Fibroblast of skin of scalp (primary cell): ENCODE results near the gene SMARCD2. TPM values are rescaled to one million over a fixed set of nuclear protein-coding genes. Genes with fewer than 3 reads are reported as not detected.
A peak's percentile ranks its signal among the peaks of the same experiment; 100 is the strongest.
"Not testable (repeated sequence)": the region's sequence is repeated elsewhere in the genome, so short reads cannot be mapped to it uniquely, and the experiment has no call there.

Experiments
- DNase-seq: peaks from one replicate; pipeline ENCODE4 v3.0.0-alpha.2; 2013
- polyA plus RNA-seq, 2 experiments: library from polyadenylated mRNA; unstranded; fragments of 120-200 nt; gene quantifications; one replicate each; pipeline ENCODE4 v1.2.1, GENCODE V29; 2013; ENCODE audit not compliant: insufficient read length in 2 of 2

SMARCD2 gene
- polyA plus RNA-seq (2013, experiment 1 of 2; ENCODE audit: insufficient read length) = 43.4 TPM
- polyA plus RNA-seq (2013, experiment 2 of 2; ENCODE audit: insufficient read length) = 42.3 TPM

DNA sequence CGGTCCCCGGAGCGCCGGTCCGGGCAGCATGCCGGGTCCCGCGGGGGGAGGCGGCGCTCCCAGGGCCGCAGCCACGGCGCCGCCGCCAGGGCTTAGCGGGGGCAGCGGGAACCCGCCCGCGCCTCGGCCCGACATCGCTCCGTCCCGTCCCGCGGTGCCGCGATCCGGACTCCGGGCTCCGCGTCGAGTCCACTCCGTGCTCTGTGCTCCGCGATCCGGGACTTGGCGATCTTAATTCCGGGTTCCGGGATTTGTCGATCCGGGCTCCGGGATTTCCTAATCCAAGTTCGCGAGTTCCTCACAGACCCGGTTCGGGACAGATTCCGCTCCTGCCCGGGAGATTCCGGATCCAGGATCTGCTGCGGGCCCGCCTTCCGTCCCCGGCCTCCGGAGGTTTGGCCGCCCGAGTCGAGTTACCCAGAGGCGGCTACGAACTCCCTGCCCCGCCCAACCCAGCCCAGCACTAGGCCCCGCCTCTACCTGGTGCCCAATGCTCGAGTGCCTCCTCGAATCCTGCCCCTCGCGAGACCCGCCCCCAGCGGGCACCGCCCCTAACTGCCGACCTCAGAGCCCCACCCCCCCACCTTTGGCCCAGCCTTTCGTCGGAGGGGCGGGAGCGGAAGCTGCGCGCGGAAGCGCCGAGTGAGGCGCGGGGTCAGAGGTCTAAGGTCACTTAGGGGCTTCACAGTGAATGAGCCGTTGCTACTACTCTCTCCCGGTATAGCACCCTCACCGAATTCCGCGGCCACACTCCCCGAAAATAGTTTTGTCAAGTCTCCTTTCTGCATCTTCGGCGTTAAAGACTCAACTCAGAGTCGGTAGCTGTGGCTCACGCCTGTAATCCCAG lies at the start of gene SMARCD2:
Gene SMARCD2, minus strand, starts transcription at position 146 of the 847 bp plus-strand sequence. Its CDS starts 11 bp downstream, at position 135.
- DNase-seq = peak; percentile 99

DNA sequence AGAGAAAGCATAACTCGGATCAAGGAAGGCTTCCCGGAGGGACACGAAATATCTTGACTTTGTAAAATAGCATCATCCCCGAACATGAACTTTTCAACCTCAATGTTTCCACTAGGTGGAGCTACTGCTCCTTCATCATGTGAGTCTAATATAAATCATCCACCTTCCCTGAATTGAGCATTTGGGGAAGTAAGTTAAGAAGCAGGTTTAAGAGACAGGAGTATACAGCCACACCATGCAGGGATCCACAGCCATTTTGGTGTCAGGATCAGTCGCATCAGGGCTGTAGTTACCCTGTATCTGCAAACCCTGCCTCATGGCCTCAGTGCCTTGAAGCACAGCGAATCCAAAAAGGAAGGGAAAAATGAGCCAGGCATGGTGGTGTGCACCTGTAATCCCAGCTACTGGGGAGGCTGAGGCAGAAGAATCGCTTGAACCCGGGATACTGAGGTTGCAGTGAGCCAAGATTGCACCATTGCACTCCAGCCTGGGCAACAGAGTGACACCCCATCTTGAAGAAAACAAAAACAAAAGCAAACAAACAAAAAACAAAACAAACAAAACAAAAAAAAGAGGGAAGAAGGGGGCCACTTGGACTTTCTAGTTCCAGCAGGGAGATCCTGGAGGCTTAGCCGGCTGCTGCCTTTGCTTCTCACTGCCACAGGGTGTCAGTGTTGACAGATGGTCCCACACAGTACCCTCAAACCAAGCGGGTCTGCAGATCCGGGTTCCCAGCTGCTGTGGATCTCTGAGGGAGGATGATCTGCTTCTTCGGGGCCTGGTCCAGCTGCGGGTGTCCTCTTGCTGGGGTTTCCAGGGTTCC lies 46.8 kb upstream of the SMARCD2 start:
- DNase-seq = peak; percentile 29

DNA sequence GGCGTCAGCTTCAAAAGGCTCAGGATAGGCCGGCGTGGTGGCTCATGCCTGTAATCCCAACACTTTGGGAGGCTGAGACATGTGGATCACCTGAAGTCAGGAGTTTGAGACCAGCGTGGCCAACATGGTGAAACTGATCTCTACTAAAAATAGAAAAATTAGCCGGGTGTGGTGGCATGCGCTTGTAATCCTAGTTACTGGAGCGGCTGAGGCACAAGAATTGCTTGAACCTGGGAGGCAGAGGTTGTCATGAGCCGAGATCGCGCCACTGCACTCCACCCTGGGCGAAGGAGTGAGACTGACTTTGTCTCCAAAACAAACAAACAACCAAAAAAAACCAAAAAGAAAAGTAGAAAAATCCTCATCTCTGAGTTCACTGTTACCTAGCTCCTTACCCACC lies 42.6 kb upstream of the SMARCD2 start:
- not testable (repeated sequence) for DNase-seq

DNA sequence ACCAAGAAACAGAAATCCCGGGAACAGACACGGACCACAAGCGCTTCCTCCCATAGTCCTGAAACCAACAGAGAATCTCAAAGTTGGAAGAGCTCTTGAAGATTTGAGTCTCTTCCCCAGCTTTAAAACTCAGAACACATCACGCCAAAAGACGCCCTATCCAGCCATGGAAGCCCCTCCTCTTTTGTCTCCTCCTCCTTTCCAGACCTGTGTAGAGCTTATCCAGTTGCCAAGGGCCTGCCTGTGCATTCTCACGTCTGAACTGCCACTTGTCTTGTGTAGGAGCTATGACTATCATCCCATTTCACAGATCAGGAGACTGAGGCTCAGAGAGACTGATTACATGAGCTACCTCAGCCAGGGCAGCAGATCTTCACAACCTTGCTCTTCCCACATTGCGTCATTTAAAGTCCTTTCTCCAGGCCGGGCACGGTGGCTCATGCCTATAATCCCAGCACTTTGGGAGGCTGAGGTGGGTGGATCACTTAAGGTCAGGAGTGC lies 40.2 kb upstream of the SMARCD2 start:
- not testable (repeated sequence) for DNase-seq

DNA sequence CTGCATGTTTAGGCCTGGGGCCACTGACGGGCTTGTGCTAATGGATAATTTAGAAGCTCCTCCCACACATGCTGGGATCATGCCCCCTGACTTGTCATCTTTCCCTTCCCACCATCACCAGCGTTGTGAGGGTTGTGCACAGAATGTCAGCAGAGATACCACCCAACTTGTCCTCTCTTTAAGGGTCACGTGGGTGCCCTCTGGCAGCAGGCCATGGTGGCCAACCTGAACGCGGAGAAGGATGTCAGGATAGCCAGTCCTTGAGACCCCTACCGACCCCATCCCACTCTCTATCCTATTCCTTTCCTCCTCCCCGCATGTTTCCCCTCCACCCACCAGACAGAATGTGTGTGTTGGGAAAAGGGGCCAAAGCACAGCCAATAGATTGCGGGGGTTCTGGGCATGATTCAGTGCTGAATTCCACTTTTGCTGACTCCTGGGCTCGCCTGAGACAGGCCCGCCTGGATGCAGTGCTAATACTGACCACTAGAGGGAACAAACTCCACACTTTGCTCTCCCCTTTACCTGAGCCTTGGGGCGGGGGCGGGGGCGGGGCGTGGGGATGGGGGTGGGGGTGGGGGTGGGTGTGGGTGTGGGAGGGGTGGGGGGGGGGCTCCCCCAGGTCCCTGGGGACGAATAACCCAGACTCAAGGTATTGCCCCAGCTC lies 39.6 kb upstream of the SMARCD2 start, which contains the start of gene GH2:
Gene GH2, minus strand, starts transcription at position 10 of the 667 bp plus-strand sequence. CDS start 143 bp downstream, outside the sequence.
- peak; percentile 44 for DNase-seq

DNA sequence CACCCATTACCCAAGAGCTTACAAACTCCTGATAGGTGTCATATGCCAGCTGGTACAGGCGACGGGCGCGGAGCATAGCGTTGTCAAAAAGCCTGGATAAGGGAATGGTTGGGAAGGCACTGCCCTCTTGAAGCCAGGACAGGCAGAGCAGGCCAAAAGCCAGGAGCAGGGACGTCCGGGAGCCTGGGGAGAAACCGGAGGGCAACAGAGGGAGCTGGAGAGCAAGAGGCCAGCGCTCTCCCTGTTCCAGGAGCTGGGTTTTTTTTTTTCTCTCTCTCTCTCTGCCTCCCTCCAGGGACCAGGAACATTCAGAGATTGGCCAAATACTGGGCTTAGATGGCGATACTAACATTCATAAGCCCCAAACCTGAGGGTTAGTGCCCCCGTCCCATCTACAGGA lies 38.9 kb upstream of the SMARCD2 start:
- DNase-seq = not testable (repeated sequence)

DNA sequence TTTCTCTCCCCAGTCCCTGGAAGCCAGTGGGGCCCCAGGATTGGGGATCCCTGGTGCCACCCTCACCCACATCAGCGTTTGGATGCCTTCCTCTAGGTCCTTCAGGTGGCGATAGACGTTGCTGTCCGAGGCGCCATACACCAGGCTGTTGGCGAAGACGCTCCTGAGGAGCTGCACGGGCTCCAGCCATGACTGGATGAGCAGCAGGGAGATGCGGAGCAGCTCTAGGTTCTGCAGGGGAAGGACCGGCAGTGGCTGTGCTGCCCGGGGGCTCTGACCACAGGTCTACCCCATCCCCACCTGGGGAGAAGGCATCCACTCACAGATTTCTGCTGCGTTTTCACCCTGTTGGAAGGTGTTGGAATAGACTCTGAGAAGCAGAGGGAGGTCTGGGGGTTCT lies 38.2 kb upstream of the SMARCD2 start:
- no peak for DNase-seq

DNA sequence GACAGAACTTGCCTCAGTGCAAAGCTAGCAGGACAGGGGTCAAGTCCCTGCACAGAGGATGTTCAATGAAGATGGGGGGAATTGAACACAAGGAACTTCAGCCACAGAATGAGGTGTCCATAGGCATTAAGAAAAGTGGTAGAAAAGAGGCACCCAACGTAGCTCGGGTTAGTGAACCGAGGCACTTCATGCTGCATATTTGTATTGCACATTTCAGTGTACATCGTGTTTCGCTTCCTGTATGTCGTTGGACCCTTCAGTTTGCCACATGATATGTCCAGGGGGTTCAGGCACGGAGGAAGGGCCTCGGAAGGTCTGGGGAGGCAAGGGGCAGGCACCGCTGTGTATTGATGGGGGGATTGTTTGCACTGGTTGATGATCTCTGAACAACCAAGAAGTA lies 35.9 kb upstream of the SMARCD2 start:
- not testable (repeated sequence) for DNase-seq

DNA sequence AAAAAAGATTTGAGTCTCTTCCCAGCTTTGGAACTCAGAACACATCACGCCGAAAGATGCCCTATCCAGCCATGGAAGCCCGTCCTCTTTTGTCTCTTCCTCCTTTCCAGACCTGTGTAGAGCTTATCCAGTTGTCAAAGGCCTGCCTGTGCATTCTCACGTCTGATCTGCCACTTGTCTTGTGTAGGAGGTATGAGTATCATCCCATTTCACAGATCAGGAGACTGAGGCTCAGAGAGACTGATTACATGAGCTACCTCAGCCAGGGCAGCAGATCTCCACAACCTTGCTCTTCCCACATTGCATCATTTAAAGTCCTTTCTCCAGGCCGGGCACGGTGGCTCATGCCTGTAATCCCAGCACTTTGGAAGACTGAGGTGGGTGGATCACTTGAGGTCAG lies 32.2 kb upstream of the SMARCD2 start:
- DNase-seq = not testable (repeated sequence)

DNA sequence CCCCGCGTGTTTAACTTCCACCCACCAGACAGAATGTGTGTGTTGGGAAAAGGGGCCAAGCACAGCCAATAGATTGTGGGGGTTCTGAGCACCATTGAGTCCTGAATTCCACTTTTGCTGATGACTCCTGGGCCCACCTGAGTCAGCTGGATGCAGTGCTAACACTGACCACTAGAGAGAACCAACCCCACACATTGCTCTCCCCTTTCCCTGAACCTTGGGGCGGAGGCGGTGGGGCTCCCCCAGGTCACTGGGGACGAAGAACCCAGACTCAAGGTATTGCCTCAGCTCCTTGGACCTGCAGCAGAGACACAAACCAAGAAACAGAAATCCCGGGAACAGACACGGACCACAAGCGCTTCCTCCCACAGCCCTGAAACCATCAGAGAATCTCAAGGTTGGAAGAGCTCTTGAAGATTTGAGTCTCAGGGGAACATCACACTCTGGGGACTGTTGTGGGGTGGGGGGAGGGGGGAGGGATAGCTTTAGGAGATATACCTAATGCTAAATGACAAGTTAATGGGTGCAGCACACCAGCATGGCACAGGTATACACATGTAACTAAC lies 31.7 kb upstream of the SMARCD2 start:
- DNase-seq = not testable (repeated sequence)

DNA sequence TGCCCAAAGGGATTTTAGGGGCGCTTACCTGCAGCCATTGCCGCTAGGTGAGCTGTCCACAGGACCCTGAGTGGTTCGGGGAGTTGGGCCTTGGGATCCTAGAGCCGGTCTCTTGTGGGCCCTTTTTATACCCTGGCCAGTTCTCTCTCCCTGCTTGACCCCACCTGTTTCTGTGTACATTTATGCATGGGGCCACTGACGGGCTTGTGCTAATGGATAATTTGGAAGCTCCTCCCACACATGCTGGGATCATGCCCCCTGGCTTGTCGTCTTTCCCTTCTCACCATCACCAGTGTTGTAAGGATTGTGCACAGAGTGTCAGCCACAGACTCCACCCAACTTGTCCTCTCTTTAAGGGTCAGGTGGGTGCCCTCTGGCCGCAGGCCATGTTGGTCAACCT lies 31.1 kb upstream of the SMARCD2 start, which contains the start of gene CSH2:
Gene CSH2, minus strand, starts transcription at position 101 of the 400 bp plus-strand sequence. Its CDS starts 63 bp downstream, at position 38.
- DNase-seq = not testable (repeated sequence)

DNA sequence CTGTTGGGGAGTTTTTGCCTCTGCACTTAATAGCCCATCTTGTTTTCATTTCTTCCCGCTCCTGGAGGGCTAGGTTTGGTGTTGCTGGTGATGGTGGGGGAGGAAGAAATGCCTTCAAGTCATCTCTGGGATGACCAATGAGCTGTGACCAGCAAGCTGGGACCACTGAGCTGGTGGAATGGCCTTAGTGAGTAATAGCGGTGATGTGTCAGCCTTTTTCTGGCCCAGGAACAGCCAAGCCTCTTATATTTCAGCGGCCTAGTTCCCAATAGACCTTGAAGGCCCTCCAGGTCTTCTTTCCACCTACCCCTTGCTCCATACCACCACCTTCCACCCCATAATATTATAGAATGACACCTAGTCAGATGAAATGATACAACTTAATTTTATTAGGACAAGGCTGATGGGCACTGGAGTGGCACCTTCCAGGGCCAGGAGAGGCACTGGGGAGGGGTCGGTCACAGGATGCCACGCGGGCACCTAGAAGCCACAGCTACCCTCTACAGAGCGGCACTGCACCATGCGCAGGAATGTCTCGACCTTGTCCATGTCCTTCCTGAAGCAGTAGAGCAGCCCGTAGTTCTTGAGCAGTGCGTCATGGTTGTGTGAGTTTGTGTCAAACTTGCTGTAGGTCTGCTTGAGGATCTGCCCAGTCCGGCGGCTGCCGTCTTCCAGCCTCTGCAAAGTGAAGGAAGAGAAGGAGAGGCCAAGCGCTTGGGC lies 29.3 kb upstream of the SMARCD2 start:
- DNase-seq = not testable (repeated sequence)

DNA sequence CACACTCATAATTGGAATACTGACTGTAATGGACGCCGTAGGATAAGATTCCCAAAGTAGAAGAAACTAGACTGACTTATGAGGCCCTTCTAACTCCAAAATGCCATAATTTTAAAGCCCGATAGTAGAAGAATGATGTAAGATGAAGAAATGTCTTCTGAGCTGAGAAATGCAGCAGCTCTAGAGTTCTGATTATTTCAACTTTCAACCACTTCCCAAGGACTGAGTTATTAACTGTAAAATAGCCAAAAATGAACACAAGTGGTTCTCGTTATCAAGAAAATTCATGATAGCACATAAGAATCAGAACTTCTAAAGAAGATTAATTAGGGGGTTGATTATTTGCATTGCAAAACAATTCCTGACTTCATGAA lies 27.8 kb upstream of the SMARCD2 start:
- DNase-seq = not testable (repeated sequence)

DNA sequence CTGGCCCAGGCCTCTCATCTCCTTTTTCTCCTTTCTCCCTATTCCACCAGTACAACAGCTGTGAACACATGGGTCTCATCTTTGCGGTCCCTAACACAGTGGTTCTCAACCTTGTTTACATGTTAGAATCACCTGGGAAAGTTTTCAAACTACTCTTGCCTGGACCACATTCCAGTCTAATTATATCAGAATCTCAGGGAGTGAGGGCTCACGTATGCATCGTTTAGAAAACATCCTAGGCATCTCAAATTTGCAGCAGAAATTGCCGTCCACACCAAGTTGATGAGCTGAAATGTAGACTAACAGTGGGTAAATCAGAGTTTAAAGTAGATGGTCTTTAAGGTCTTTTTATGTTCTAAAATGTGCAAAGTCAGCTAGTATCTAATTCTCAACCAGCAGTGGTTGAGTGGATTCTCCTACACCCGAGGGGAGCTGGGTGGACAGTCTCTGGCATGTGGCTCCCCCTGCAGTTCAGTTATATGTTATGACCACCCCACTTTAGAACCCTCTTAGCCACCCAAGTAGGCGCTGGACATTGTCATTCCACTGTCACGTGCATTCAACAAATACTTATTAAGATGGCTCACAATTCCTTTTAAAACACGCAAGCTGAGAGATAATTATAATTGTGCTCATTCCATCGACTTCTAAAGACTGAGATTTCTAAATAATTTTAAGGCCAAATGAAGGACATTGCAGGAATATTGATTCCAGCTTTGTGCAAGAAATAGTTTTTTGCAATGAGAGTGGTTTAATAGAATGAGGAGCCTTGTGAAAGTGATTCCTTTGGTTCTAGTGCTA lies 27.2 kb upstream of the SMARCD2 start:
- peak; percentile 31 for DNase-seq

DNA sequence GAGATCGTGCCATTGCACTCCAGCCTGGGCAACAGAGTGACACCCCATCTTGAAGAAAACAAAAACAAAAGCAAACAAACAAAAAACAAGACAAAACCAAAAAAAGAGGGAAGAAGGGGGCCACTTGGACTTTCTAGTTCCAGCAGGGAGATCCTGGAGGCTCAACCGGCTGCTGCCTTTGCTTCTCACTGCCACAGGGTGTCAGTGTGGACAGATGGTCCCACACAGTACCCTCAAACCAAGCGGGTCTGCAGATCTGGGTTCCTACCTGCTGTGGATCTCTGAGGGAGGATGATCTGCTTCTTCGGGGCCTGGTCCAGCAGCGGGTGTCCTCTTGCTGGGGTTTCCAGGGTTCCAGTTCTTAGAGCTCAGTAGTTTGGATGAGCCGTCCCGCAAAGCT lies 24.1 kb upstream of the SMARCD2 start:
- DNase-seq = not testable (repeated sequence)

DNA sequence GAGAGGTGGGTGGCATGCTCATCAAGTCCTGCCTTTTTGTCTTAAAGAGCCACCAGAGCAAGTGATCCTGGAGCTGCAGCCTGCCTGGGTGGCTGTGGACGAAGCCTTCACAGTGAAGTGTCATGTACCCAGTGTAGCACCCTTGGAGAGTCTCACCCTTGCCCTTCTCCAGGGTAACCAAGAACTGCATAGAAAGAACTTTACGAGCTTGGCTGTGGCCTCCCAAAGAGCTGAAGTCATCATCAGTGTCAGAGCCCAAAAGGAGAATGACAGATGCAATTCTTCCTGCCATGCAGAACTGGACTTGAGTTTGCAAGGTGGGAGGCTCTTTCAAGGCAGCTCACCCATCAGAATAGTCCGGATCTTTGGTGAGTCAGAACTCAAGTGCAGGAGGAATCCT lies 16.8 kb upstream of the SMARCD2 start:
- no peak for DNase-seq

DNA sequence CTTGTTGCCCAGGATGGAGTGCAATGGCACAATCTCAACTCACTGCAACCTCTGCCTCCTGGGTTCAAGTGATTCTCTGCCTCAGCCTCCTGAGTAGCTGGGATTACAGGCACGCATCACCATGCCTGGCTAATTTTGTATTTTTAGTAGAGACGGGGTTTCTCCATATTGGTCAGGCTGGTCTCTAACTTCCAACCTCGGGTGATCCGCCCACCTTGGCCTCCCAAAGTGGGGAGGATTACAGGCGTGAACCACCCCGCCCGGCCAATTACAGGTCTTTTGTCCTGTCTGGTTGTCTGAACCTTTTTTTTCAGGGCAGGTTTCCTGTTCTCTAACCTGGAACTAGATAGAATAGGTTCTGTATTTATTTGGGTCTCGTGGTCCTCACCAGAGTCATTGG lies 13.9 kb upstream of the SMARCD2 start:
- not testable (repeated sequence) for DNase-seq

DNA sequence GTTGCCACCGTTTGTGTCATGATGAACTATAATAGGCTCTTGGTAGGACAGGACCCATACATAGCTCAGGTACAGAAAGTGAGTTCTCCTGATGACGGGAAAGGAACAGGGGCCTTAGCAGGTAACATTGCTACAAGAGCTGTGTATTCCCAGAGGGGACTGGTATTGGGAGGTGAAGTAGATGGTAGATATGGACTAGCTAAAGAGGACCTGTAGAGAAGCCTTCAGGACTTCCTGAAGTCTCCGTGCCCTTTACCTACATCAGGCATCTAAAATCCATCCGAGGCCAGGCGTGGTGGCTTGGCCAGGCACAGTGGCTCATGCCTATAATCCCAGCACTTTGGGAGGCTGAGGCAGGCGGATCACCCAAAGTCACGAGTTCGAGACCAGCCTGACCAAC lies 12.7 kb upstream of the SMARCD2 start:
- no peak for DNase-seq

DNA sequence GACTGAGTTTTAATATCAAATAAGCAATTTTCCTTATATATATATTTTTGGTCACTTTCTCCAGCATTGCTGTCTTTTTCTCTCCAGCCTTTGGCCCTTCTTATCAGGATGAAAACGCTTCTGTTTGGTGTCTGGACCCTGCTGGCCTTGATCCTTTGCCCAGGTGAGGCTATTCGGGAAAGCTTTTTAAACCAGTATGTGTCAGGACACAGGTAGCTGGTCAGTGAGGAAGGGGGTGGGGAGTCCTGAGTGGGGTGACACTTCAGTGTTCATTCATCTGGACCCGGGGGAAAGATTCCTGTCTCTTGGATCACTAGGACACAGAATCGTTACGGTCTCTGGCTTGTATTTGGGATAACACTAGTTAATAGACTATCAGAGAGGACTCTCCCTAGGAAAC lies 12.2 kb upstream of the SMARCD2 start:
- no peak for DNase-seq

DNA sequence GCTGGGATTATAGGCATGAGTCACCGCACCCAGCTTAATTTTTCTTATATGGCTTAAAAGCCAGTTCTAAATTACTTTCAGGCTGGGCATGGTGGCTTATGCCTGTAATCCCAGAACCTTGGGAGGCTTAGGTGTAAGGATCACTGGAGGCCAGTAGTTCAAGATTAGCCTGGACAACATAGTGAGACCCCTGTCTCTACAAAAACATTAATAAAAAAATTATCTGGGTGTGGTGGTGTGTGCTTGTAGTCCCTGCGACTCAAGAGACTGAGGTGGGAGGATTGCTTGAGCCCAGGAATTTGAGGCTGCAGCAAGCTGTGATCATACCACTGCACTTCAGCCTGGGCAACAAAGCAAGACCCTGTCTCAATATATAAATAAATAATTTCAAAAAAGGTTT lies 10.8 kb upstream of the SMARCD2 start:
- no peak for DNase-seq
